Right lobe of liver (tissue), 6 donors: ENCODE measurements around the gene DPPA5. TPM values are rescaled to one million over a fixed set of nuclear protein-coding genes. Genes with fewer than 3 reads are reported as not detected.

Experiments
- ATAC-seq, 4 donors: fragments of 200-7000 bp; cut with Tn5 transposase; one replicate each; pipeline ENCODE4 v1.9.1; 2020; ENCODE audit warnings: mild to moderate bottlenecking in 4 of 4, moderate library complexity in 4 of 4
- DNase-seq, 3 donors: peaks; one replicate each; pipeline ENCODE4 v3.0.0-alpha.2; 2020
- H3K27ac ChIP-seq, 3 donors: fragments of 200-600 bp; one replicate each; pipeline ENCODE4 v1.8.0; 2022
- H3K27me3 ChIP-seq, 2 donors: fragments of 200-600 bp; one replicate each; pipeline ENCODE4 v1.8.0; 2022
- H3K36me3 ChIP-seq, 4 donors: fragments of 200-600 bp; sonication (generic) in 1 of 4; one replicate each; pipeline versions ENCODE4 v1.5.1 to v1.8.0; 2017 to 2022; ENCODE audit warnings: control low read depth in 1 of 4
- H3K4me1 ChIP-seq, 4 donors: fragments of 200-600 bp; sonication (generic) in 1 of 4; one replicate each; pipeline versions ENCODE4 v1.5.1 to v1.8.0; 2017 to 2022; ENCODE audit warnings: control low read depth in 1 of 4
- H3K4me3 ChIP-seq, 3 donors: fragments of 200-600 bp; one replicate each; pipeline ENCODE4 v1.8.0; 2022
- H3K9me3 ChIP-seq, 4 donors: fragments of 200-600 bp; sonication (generic) in 1 of 4; one replicate each; pipeline versions ENCODE4 v1.5.1 to v1.8.0; 2017 to 2022; ENCODE audit warnings: control low read depth in 1 of 4
- POLR2A ChIP-seq: fragments of 450-650 bp; IDR thresholded peaks from one replicate; pipeline ENCODE4 v1.6.1; 2017; ENCODE audit warnings: antibody characterized with exemption, mild to moderate bottlenecking
- WGBS: methylation state at CpG from one replicate; pipeline ENCODE4 v1.1.6; 2018; ENCODE audit warnings: low coverage, low lambda C conversion rate; ENCODE audit not compliant: insufficient coverage; ENCODE audit errors: missing lambda C conversion rate; 5-methylcytosine and 5-hydroxymethylcytosine counted together
- intact Hi-C, 2 donors: fragments of 100-400 bp; cut with DNase I; formaldehyde crosslinking; loops; one replicate each; pipeline versions ENCODE4 v1.11.2 to v1.14.1; 2022
- total RNA-seq, 6 experiments: library from RNA; depleted of rRNA in 2 of 6; stranded (reverse); fragments of >200 nt in 2 of 6; fragmentation: NEBNext Ultra II Directional in 3 of 6; extraction: Animal tissue kit (Norgen Biotek cat#: 25700) in 3 of 6; gene quantifications; one replicate each; pipeline versions ENCODE4 v1.1.0 to v1.2.4, GENCODE V29; 2016 to 2023
- TF ChIP-seq, protein P1 (sequence below), 4 donors: fragments of 200-600 bp in 3 of 4; fragments of 450-650 bp in 1 of 4; IDR thresholded peaks; one replicate each; pipeline versions ENCODE4 v1.5.1 to v1.8.0; 2016 to 2022; ENCODE audit warnings: antibody characterized with exemption in 4 of 4, mild to moderate bottlenecking in 2 of 4
- donor health status: DM: no; HTN: yes; CAD: no.
- donor health status: DM: no; HTN: no; CAD: no.
- donor health status: DM: no; HTN: no; CAD: no.
- donor health status: DM: no; HTN: yes; CAD: no.
- donor health status: DM: no; HTN: yes; CAD: no.

The DPPA5 gene
- total RNA-seq, 6 experiments from 2014 or later: not detected

DNA sequence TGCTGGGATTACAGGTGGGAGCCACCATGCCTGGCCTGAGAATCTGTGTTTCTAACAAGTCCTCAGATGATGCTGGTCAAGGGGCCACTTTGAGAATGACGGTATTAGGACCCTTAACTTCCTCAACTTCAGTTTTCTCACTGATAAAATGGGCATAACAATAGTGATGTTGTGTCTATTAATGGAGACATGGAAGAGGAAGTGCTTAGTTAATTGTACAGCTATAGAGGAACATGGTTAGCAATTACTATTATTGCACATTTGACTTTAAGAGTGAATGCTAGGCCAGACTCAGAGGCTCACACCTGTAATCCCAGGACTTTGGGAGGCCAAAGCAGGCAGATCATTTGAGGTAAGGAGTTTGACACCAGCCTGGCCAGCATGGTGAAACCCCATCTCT is 12.7 kb downstream of the DPPA5 start:
- 46% methylated on average over 1 of the region's 1 CpG for WGBS
- no peak for TF ChIP-seq POLR2A
- TF ChIP-seq, protein P1, sequence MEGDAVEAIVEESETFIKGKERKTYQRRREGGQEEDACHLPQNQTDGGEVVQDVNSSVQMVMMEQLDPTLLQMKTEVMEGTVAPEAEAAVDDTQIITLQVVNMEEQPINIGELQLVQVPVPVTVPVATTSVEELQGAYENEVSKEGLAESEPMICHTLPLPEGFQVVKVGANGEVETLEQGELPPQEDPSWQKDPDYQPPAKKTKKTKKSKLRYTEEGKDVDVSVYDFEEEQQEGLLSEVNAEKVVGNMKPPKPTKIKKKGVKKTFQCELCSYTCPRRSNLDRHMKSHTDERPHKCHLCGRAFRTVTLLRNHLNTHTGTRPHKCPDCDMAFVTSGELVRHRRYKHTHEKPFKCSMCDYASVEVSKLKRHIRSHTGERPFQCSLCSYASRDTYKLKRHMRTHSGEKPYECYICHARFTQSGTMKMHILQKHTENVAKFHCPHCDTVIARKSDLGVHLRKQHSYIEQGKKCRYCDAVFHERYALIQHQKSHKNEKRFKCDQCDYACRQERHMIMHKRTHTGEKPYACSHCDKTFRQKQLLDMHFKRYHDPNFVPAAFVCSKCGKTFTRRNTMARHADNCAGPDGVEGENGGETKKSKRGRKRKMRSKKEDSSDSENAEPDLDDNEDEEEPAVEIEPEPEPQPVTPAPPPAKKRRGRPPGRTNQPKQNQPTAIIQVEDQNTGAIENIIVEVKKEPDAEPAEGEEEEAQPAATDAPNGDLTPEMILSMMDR (IDR thresholded peaks at IDR 0.05): no peak
- H3K27ac ChIP-seq: no peak overlapping the region
- no peak overlapping the region for H3K4me3 ChIP-seq
- DNase-seq: no peak
- H3K27me3 ChIP-seq: no peaks in the 10 kb centered on the region
- no peak for ATAC-seq
- H3K36me3 ChIP-seq: no peaks in the 10 kb centered on the region
- H3K4me1 ChIP-seq: no peaks in the 10 kb centered on the region
- no peaks in the 10 kb centered on the region for H3K9me3 ChIP-seq
- intact Hi-C loops: no loop called here

GRCh38 chr6:73340048-73340447 is 14.0 kb downstream of the DPPA5 start:
- WGBS: 40% methylated on average over 2 of the region's 2 CpGs
- H3K36me3 ChIP-seq: no peaks in the 10 kb centered on the region
- no peak overlapping the region for H3K4me3 ChIP-seq
- H3K4me1 ChIP-seq: no peaks in the 10 kb centered on the region
- H3K27ac ChIP-seq: no peak overlapping the region
- H3K27me3 ChIP-seq: no peaks in the 10 kb centered on the region
- TF ChIP-seq, protein P1 (IDR thresholded peaks at IDR 0.05): no peak
- no peak for TF ChIP-seq POLR2A
- intact Hi-C loops: no loop called here
- DNase-seq: no peak
- ATAC-seq: no peak
- no peaks in the 10 kb centered on the region for H3K9me3 ChIP-seq

GRCh38 chr6:73339340-73339739 is 14.7 kb downstream of the DPPA5 start:
- ATAC-seq (peak in 1 of 4 donors; percentile 7), DNase-seq (no peak)
- intact Hi-C loops: no loop called here
- 71% methylated on average over 2 of the region's 3 CpGs for WGBS
- no peak overlapping the region for H3K4me3 ChIP-seq
- H3K9me3 ChIP-seq: no peaks in the 10 kb centered on the region
- H3K36me3 ChIP-seq: no peaks in the 10 kb centered on the region
- no peaks in the 10 kb centered on the region for H3K4me1 ChIP-seq
- H3K27me3 ChIP-seq: no peaks in the 10 kb centered on the region
- TF ChIP-seq, protein P1 (IDR thresholded peaks at IDR 0.05): no peak
- TF ChIP-seq POLR2A: no peak
- no peak overlapping the region for H3K27ac ChIP-seq

GRCh38 chr6:73329201-73329600 is 24.9 kb downstream of the DPPA5 start:
- TF ChIP-seq, protein P1 (IDR thresholded peaks at IDR 0.05): no peak
- TF ChIP-seq POLR2A: no peak
- no peak for ATAC-seq
- intact Hi-C loops: no loop called here
- no peak overlapping the region for H3K4me3 ChIP-seq
- H3K27ac ChIP-seq: no peak overlapping the region
- peaks cover 0 to 3% of the 10 kb centered on the region in 2 donors for H3K27me3 ChIP-seq
- 27% methylated on average over 3 of the region's 3 CpGs for WGBS
- DNase-seq: no peak
- no peaks in the 10 kb centered on the region for H3K9me3 ChIP-seq
- H3K4me1 ChIP-seq: no peaks in the 10 kb centered on the region
- no peaks in the 10 kb centered on the region for H3K36me3 ChIP-seq

- H3K9me3 ChIP-seq: no peaks in the 10 kb centered on the region
- DNase-seq (no peak), ATAC-seq (no peak)
- intact Hi-C loops: no loop called here
- H3K27ac ChIP-seq: no peak overlapping the region
- 29% methylated on average over 3 of the region's 3 CpGs for WGBS
- H3K4me3 ChIP-seq: no peak overlapping the region
- no peak for TF ChIP-seq POLR2A
- TF ChIP-seq, protein P1 (IDR thresholded peaks at IDR 0.05): no peak
- peaks cover 0 to 3% of the 10 kb centered on the region in 2 donors for H3K27me3 ChIP-seq
- no peaks in the 10 kb centered on the region for H3K36me3 ChIP-seq
- no peaks in the 10 kb centered on the region for H3K4me1 ChIP-seq
Measured at GRCh38 chr6:73328790-73329189, 25.3 kb downstream of the DPPA5 start.
